Astrocyte of the cerebellum (primary cell): ENCODE measurements around the gene STK17B.

Experiments used
- DNase-seq: peaks from one replicate; pipeline ENCODE4 v3.0.0-alpha.2; 2011; ENCODE audit warnings: low read depth
- H3K4me3 ChIP-seq: 2 replicates; pipeline ENCODE4 v1.5.1; 2011; ENCODE audit warnings: mild to moderate bottlenecking, low read depth, low read length, moderate library complexity
- in situ Hi-C: cut with HindIII; loops from 2 replicates; pipeline ENCODE4 v1.10.0; 2017; ENCODE audit warnings: low sequenced_read_pairs
- TF ChIP-seq, protein P1 (sequence below): IDR thresholded peaks from 2 replicates; pipeline ENCODE4 v1.5.1; 2012; ENCODE audit warnings: low read length, low read depth, moderate library complexity, mild to moderate bottlenecking; ENCODE audit errors: missing control alignments

STK17B gene

DNA sequence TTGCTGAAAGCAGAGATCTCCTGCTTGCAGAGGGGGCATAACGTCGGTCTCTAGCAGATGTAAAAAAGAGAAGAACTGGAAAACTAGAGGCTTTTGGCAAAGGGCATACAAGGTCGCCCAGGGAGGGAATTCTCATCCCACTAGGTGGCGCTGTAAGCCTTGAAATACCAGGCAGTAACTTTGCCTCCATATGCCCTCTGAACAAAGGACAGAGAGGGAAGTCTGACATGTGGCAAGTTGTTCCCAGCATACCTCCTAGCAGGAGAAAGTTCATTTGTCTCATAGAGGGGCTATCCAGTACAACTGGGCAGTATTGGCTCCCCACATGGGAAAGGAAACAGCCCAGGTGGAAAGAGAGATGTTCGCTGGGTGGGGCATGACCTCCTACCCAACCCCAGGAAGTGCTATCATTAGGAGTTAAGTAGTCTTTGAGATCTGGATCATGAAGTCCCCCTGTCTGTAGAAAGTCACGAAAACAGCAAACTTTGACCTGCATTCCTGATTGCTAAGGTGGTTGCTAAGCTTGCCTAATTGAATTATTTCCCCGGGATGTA is 39.9 kb downstream of the STK17B start:
- DNase-seq: no peak
- TF ChIP-seq, protein P1, sequence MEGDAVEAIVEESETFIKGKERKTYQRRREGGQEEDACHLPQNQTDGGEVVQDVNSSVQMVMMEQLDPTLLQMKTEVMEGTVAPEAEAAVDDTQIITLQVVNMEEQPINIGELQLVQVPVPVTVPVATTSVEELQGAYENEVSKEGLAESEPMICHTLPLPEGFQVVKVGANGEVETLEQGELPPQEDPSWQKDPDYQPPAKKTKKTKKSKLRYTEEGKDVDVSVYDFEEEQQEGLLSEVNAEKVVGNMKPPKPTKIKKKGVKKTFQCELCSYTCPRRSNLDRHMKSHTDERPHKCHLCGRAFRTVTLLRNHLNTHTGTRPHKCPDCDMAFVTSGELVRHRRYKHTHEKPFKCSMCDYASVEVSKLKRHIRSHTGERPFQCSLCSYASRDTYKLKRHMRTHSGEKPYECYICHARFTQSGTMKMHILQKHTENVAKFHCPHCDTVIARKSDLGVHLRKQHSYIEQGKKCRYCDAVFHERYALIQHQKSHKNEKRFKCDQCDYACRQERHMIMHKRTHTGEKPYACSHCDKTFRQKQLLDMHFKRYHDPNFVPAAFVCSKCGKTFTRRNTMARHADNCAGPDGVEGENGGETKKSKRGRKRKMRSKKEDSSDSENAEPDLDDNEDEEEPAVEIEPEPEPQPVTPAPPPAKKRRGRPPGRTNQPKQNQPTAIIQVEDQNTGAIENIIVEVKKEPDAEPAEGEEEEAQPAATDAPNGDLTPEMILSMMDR: peak; percentile 20
- in situ Hi-C loops: loop anchor here (5.0 kb wide), 1 partner anchor 36 kb away; no protein-coding TSS in a partner anchor
- H3K4me3 ChIP-seq: no peak overlapping the region

DNA sequence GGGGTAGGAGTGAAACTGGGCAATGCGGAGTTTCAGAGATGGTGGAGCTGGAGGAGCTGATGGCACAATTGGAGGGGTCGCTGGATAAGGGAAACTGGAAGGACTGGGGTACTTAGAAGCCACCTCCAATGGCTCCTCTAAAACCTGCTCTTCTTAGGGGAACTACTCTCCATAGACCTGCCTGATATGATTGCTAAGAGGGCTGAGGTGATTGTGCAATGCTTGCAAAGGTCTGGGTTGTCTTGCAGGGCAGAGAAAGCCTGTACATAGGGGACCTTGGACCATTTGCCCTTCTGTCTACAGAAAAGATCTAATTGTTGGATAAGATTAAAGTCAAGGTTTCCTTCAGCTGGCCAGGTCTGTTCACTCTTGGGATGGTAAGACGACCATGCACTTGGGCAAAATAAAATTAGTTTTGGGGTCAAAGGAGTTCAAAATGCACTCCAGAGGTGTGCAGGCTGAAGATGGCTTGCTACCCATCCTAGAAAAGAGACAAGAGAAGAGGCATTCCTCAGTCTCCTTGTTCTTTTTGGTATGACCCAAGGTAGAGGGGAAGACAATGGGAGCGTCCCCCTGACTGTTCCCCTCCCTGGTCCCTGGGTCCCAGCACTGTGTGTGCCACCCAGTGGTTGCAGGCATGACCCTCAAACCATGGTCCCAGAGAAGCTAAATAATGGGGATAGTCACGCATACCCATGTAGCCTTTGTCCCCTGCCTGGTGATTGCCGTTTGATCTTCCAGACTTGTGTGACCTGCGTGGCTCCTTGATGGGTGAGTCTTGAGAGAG is 41.1 kb downstream of the STK17B start:
- H3K4me3 ChIP-seq: no peak overlapping the region
- TF ChIP-seq, protein P1: no peak
- no peak for DNase-seq
- in situ Hi-C loops: loop anchor here (5.0 kb wide), 1 partner anchor 37 kb away; no protein-coding TSS in a partner anchor

DNA sequence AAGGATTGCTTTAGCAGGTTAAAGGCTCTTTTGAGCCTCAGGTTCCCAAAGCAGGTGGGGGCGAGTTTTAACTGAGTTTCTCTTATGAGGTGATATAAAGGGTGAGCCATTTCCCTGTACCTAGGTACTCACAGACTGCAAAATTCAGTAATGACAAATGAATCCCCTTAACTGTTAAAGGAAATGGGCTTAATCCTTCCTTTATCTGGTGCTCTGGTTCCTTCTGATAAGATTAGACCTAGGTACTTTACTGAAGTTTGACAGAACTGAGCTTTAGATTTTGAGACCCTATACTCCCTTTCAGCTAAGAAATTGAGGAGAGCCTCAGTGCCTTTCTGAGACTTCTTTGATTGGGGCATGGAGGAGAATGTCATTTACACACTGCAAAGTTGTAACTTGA is 42.6 kb downstream of the STK17B start:
- TF ChIP-seq, protein P1: no peak
- no peak overlapping the region for H3K4me3 ChIP-seq
- in situ Hi-C loops: no loop called here
- DNase-seq: no peak

DNA sequence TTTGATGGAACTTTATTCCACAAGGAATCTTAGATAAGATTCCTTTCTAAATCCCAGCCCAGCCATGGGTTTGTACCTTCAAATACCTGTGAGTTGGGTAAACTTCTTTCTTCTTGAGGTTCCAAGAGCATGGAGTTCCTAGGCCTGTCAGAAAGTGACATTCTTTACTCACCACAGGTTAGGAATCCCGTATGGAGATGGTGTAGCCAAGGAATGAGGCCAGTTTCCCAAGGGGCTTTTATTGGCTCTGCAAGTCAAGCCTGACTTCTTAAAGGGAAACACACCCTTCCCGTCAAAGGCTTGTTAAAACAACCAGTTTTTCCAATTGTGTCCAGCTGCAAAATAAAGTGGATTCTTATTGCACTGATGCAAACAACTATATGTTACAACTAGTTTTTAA is 45.8 kb downstream of the STK17B start:
- TF ChIP-seq, protein P1: no peak
- in situ Hi-C loops: no loop called here
- no peak for DNase-seq
- H3K4me3 ChIP-seq: no peak overlapping the region

DNA sequence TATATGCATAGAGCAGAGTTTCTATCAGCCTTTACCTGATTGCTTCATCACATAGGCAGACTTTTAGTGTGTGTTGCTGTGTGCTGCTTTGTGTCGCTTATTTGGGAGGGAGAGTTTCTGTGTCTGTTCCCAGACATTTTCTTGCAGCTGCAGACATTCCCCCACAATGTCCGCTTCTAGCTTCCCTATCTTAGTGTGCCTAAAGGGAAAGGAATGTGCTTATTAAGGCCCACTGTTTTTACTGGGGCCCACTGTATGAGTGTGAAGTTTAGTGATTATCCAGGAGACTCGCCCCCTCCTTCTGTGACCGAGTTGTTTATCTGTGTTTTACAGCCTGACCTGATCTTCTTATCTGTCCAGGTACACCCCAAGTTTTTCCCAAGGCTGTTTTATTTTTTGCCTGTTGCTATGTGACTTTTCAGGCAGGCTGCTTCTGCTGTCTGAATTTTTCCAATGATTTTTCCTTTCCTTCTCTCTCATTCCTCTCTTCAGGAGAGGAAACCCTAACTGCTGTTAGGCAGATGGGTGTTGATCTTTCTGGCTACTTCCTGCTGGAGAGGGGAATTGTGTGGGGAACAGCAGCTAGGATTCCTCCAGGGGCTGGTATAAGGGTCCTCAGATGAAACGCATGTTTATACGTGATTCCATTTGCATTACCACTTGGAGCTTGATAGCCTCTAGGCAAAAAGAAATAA is 47.6 kb downstream of the STK17B start:
- no peak for DNase-seq
- in situ Hi-C loops: no loop called here
- TF ChIP-seq, protein P1: no peak
- H3K4me3 ChIP-seq: no peak overlapping the region

DNA sequence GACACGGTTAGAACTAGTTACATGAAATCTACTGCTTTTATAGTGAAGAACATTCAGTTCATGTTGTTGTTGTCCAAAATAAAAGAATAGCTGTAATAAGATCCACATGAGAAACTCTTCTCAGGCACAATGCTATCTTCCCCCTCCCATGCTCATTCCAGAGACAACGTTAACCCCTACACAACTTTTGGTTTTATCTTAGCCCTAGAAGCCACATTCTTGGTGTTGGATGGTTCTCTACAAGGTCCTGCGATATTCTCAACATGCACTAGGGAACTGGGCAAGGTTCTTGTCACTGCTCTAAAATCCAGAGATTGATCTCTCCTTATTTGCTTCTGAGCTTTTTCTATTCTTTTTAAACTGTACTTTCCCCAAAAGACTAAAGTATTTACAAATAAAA is 51.5 kb downstream of the STK17B start:
- in situ Hi-C loops: no loop called here
- DNase-seq: no peak
- TF ChIP-seq, protein P1: no peak
- H3K4me3 ChIP-seq: no peak overlapping the region
